ENCODE measurements around the gene C13orf42.

Gene C13orf42

DNA sequence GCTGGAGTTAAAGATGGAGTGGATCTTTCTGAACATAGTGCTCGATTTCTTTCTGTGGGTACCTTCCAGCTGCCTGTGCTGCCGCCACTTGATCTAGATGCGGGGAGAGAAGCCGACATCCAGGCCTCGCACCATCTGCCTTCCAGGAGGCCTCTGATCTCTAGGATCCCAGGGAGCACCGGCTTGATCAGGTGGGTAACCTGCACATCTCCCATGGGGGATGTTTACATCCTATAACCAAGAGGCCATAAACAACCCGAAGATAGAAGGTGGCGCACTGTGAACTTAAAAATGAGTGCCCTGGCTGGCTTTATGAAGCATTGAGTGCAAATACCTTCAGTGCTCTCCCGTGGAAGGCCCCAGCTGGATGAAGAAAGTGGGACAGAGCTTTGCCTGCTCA, at the start of gene C13orf42:
C13orf42 (minus strand) TSS at position 101 of the 400 bp plus-strand sequence; CDS start at position 36, 65 bp downstream.
- DNase-seq (ENCODE audit: low read depth in 2 of 2): no peak

DNA sequence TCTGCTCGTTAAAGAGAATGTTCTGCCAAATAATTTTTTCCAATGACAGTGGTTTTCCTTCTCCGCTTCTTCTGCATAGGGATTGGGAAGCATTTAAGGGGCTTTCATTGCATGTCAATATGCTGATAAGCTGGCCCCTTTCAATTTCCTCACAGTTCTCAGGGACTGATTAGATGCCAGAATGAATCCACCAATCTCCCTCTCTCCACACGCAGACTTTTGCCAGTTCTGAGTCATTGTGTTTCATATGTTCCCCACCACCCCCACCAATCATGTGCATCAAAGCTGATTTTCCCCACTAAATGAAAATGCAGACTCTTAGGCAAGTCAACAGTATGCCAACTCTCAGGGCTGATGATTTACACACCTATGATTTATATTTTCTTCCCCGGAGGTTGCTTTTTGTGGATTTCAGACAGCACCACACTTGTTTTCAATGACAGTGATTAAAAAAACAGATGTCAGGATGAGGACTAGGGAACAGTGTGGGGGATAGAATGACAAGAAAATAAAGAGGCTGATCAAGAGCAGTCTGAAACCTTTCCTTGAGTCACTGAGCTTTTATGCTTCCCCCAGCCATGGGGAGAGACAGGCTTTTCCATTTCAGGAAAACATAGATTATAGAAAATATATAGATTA, 47.9 kb upstream of the C13orf42 start:
- DNase-seq (ENCODE audit: low read depth in 2 of 2): no peak

- no peak for DNase-seq (ENCODE audit: low read depth in 2 of 2)
Measured at GRCh38 chr13:51158365-51158764, 47.3 kb upstream of the C13orf42 start.

DNA sequence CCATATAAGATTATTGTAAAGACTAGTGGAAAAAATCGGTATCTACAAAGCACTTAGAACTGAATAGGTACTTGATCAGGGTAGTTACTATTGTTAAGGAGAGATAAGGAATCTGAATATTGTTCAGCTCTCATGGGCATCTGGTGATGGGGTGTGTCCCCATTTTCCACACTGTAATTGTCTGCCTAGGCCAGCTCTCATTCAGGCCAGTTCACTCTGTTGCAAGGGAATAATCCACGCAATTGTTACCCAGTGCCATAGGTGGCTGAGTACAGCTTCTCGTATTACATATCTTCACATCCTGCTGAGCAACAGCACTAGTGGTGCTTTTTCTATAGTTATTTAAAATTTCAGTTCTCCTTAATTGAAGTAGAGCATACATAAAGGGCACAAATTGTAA, 45.6 kb upstream of the C13orf42 start:
- DNase-seq (ENCODE audit: low read depth in 2 of 2): no peak

- DNase-seq (ENCODE audit: low read depth in 2 of 2): no peak
Measured at GRCh38 chr13:51155776-51156515, 44.9 kb upstream of the C13orf42 start.

- DNase-seq (ENCODE audit: low read depth in 2 of 2): no peak
Measured at GRCh38 chr13:51155161-51155560, 44.1 kb upstream of the C13orf42 start.

- no peak for DNase-seq (ENCODE audit: low read depth in 2 of 2)
Measured at GRCh38 chr13:51154029-51154555, 43.0 kb upstream of the C13orf42 start.

DNA sequence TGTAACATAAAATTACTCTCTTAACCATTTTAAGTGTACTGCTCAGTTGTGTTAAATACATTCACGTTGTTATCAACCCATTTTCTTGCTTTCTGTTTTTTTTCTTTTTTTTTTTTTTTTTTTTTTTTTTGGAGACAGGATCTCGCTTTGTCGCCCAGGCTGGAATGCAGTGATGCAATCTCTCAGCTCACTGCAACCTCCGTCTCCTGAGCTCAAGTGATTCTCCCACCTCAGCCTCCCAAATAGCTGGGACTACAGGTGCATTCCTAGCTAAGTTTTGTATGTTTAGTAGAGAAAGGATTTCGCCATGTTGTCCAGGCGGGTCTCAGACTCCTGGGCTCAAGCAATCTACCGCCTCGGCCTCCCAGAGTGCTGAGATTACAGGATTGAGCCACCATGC, 42.5 kb upstream of the C13orf42 start:
- DNase-seq (ENCODE audit: low read depth in 2 of 2): no peak

GRCh38 chr13:51152701-51153100, 41.6 kb upstream of the C13orf42 start:
- DNase-seq (ENCODE audit: low read depth in 2 of 2): no peak

GRCh38 chr13:51151463-51151862, 40.4 kb upstream of the C13orf42 start:
- DNase-seq (ENCODE audit: low read depth in 2 of 2): no peak

GRCh38 chr13:51148952-51149573, 38.0 kb upstream of the C13orf42 start:
- no peak for DNase-seq (ENCODE audit: low read depth in 2 of 2)

GRCh38 chr13:51148223-51148951, 37.3 kb upstream of the C13orf42 start:
- no peak for DNase-seq (ENCODE audit: low read depth in 2 of 2)

- DNase-seq (ENCODE audit: low read depth in 2 of 2): no peak
Measured at GRCh38 chr13:51147732-51148131, 36.7 kb upstream of the C13orf42 start.

GRCh38 chr13:51146667-51147066, 35.6 kb upstream of the C13orf42 start:
- no peak for DNase-seq (ENCODE audit: low read depth in 2 of 2)

DNA sequence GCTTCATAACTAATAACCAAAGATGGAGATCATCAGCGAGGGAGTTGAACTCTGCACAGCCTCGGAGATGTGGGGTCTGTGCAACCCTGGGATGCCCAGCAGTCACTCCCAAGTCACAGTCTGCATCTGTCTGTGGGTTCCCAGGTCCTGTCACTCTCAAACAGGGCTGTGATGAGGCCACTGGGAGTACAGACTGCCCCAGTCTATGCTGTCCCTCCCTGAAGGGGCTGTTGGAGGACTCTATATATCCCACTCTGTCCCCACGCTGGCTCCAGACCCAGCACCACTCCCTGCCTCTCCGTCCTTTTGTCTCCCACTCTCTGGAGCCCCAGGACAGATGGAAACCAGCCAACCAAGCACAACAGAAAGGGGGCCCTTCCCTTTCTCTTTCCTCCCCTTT, 26.2 kb upstream of the C13orf42 start:
- DNase-seq (ENCODE audit: low read depth in 2 of 2): no peak

DNA sequence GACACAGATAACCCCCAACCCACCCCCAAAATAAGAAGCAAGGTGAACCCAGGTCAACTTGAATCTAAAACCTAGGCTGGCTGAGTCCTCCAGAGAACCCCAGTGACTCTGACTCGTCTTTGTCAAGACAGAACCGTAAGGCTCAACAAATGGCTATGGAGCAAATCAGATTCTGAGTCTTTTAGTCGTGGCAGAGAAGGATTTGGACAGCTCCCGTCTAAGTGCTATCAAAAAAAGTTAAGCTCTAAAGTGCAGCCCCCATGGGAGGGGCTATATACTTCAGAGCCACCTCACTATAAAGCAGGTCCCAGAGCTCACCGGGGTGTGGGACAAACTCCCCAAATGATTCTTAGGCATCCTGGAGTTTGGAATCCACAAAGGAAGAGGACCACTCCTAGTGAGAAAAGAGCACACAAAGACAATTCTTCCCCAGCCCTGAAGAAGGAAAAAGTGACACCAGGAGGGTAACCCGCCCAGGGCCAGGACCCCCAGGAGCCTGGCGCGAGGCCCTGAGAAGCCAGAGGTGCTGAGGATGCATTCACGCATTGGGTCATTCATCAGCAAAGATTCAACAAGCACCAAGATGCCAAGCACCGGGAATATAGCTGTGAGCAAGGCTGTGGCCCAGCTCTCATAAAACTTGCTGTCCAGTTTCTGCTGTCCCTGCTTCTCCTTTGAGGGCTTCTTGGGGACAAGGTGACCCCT, 25.4 kb upstream of the C13orf42 start:
- no peak for DNase-seq (ENCODE audit: low read depth in 2 of 2)

DNA sequence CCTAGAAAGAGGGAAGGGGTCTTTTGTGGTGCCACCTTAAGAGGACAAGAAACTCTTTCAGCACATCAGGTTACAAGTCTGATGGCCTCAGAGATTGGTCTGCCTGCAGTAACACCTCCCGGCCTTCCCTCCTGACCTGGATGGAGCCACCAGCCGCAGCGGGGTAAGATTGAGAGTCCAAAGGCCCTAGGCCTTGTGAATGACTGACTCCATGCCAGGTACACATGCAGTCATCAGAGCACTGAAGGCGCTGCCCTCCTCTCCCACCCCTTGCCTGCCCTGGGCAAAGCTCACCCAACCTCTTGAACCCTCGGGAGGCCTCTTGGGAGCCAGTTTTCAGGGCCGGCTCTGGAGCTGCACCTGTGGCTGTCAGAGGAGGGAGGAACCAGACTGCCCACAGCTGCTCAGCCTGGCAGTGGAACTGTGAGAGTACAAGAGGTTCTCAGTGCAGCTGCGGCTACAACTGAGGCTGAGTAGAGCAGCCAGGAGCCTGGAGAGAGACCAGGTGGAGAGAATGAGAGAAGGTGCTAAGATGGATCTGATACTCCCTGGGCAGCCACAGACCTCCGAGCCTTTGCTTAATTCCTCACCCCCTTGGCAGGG, 23.8 kb upstream of the C13orf42 start:
- DNase-seq (ENCODE audit: low read depth in 2 of 2): no peak

DNA sequence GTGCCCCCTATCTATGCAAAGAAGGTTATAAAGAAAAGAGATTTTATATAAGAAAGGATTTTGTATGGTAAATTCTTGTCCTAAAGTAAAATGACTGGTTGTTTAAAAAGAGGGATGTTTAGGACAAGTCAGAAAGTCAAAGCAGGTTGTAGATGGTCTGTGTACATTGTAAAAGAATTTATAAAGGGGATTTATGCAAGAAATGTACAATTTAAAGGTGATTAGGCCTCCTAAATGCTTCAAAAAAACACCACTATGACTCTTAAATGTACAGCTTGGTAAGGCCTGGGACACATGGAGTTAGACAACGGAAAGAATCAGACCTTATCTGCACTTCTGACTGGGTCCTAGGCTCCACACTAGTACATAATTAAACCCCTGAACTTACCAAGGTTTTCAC, 19.3 kb upstream of the C13orf42 start:
- DNase-seq (ENCODE audit: low read depth in 2 of 2): no peak

DNA sequence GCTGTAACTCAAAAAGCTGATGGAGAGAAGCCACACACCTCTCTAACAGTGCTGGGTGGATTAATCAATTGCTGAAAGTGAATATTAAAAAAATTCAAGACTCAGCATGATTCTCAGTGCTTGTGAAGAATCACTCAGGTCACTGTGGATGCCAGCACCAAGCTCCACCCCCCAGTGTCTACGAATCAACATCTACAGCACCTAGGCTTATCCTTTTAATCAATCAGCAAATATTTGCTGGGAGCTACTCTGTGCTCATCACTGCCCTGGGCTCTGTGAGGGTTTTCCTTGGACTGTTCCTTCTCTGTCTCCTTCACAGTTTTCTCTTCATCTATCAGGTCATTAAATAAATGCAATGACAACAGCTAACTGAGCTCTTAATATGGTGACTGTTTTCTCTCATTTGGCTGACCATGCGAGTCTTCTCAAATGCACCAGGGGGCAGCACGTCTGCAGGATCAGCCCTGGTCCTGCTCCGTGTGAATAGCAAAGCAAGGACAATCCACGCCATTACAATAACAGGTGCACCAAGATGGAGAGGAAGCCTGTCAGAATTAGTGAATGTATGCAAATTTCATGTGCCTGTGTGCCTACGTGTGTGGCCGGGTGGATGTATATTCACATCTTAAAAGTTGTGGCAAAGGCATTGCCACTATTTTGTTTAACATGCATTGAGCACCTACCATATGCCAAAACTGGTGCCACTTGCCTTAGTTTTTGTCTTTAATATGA, 14.6 kb upstream of the C13orf42 start:
- DNase-seq (ENCODE audit: low read depth in 2 of 2): peak; percentile 15 to 26

- DNase-seq (ENCODE audit: low read depth in 2 of 2): peak; percentile 24 to 39
Measured at GRCh38 chr13:51122868-51123566, 11.9 kb upstream of the C13orf42 start.
